CD14-positive monocyte (primary cell): ENCODE data around the gene NETO1. TPM values are rescaled to one million over a fixed set of nuclear protein-coding genes. Genes with fewer than 3 reads are reported as not detected.

Source experiments
- DNase-seq, 3 donors: peaks; one replicate each; pipeline ENCODE4 v3.0.0-alpha.2; 2011 to 2022
- H2AFZ ChIP-seq: 2 replicates; pipeline ENCODE4 v1.6.0; 2012; ENCODE audit warnings: mild to moderate bottlenecking, low read depth, low read length, inconsistent platforms; ENCODE audit not compliant: insufficient read depth, poor library complexity, severe bottlenecking
- H3K27ac ChIP-seq, 2 donors: 1 replicate in 1 of 2; 2 replicates in 1 of 2; pipeline ENCODE4 v1.5.1; 2012 to 2013; ENCODE audit warnings: low read length in 2 of 2, control low read depth in 1 of 2, inconsistent platforms in 1 of 2, low read depth in 1 of 2, mild to moderate bottlenecking in 1 of 2
- H3K27me3 ChIP-seq, 2 donors: one replicate each; pipeline versions ENCODE4 v1.6.0 to v1.6.1; 2011 to 2013; ENCODE audit warnings: low read length in 2 of 2; ENCODE audit not compliant: control insufficient read depth in 2 of 2, insufficient read depth in 2 of 2
- H3K36me3 ChIP-seq, 2 donors: replicated peaks in 1 of 2; 1 replicate in 1 of 2; 2 replicates in 1 of 2; pipeline versions ENCODE4 v1.5.1 to v1.6.1; 2012 to 2013; ENCODE audit warnings: low read length in 2 of 2, control low read depth in 1 of 2, inconsistent platforms in 1 of 2, mild to moderate bottlenecking in 1 of 2; ENCODE audit not compliant: insufficient read depth in 2 of 2, control insufficient read depth in 1 of 2
- H3K4me1 ChIP-seq, 2 donors: 1 replicate in 1 of 2; 2 replicates in 1 of 2; pipeline versions ENCODE4 v1.5.1 to v1.6.1; 2012 to 2013; ENCODE audit warnings: low read length in 2 of 2, control low read depth in 1 of 2, inconsistent platforms in 1 of 2, mild to moderate bottlenecking in 1 of 2, moderate library complexity in 1 of 2; ENCODE audit not compliant: insufficient read depth in 2 of 2, control insufficient read depth in 1 of 2
- H3K4me2 ChIP-seq: replicated peaks from 2 replicates; pipeline ENCODE3; 2012; ENCODE audit warnings: low read length, moderate library complexity, mild to moderate bottlenecking; ENCODE audit not compliant: poor library complexity, severe bottlenecking; ENCODE audit errors: extremely low read depth
- H3K4me3 ChIP-seq, 3 experiments: fragments of 200-600 bp in 1 of 3; sonication (generic) in 1 of 3; replicated peaks in 1 of 3; 1 replicate in 2 of 3; 2 replicates in 1 of 3; pipeline ENCODE4 v1.5.1; 2011 to 2013; ENCODE audit warnings: low read length in 3 of 3, mild to moderate bottlenecking in 3 of 3, control low read depth in 2 of 3, low read depth in 2 of 3, inconsistent platforms in 1 of 3, moderate library complexity in 1 of 3
- H3K79me2 ChIP-seq: 2 replicates; pipeline ENCODE4 v1.6.0; 2012; ENCODE audit warnings: mild to moderate bottlenecking, control low read depth, inconsistent platforms, low read length, moderate library complexity; ENCODE audit not compliant: insufficient read depth
- H3K9ac ChIP-seq: 2 replicates; pipeline ENCODE4 v1.6.0; 2017; ENCODE audit warnings: low read length, mild to moderate bottlenecking; ENCODE audit not compliant: insufficient read depth, poor library complexity, severe bottlenecking
- H3K9me3 ChIP-seq, 2 donors: replicated peaks in 1 of 2; 1 replicate in 1 of 2; 2 replicates in 1 of 2; pipeline versions ENCODE4 v1.5.1 to v1.6.1; 2012 to 2013; ENCODE audit warnings: low read length in 2 of 2, control low read depth in 1 of 2; ENCODE audit not compliant: control insufficient read depth in 1 of 2, insufficient read depth in 1 of 2
- H4K20me1 ChIP-seq: 2 replicates; pipeline ENCODE4 v1.6.0; 2012; ENCODE audit warnings: mild to moderate bottlenecking, low read length, control low read depth, moderate library complexity; ENCODE audit not compliant: insufficient read depth
- H3K27ac Mint-ChIP-seq, 7 donors: one replicate each; pipeline ENCODE4 v1.8.0; 2020; ENCODE audit warnings: mild to moderate bottlenecking in 7 of 7, mixed read lengths in 7 of 7, moderate library complexity in 6 of 7, inconsistent platforms in 2 of 7
- H3K27me3 Mint-ChIP-seq, 3 donors: one replicate each; pipeline ENCODE4 v1.8.0; 2021 to 2022; ENCODE audit warnings: low read depth in 3 of 3, mild to moderate bottlenecking in 3 of 3, mixed read lengths in 3 of 3, moderate library complexity in 3 of 3, inconsistent platforms in 1 of 3
- H3K36me3 Mint-ChIP-seq, 2 donors: one replicate each; pipeline ENCODE4 v1.8.0; 2020; ENCODE audit warnings: mixed read lengths in 2 of 2, inconsistent platforms in 1 of 2, mild to moderate bottlenecking in 1 of 2
- H3K4me1 Mint-ChIP-seq: one replicate; pipeline ENCODE4 v1.8.0; 2020; ENCODE audit warnings: mild to moderate bottlenecking, mixed read lengths
- H3K4me3 Mint-ChIP-seq, 2 donors: one replicate each; pipeline ENCODE4 v1.8.0; 2020; ENCODE audit warnings: mild to moderate bottlenecking in 2 of 2, mixed read lengths in 2 of 2, moderate library complexity in 1 of 2
- H3K9me3 Mint-ChIP-seq, 7 donors: one replicate each; pipeline ENCODE4 v1.8.0; 2020 to 2022; ENCODE audit warnings: mixed read lengths in 7 of 7, mild to moderate bottlenecking in 6 of 7, moderate library complexity in 6 of 7, inconsistent platforms in 2 of 7
- CTCF ChIP-seq: fragments of 200-600 bp; IDR thresholded peaks from one replicate; pipeline ENCODE4 v1.8.0; 2022; ENCODE audit warnings: antibody characterized with exemption, mild to moderate bottlenecking
- WGBS: methylation state at CpG from one replicate; pipeline ENCODE4 v1.1.5; 2013; ENCODE audit warnings: missing lambda C conversion rate; ENCODE audit not compliant: insufficient coverage; 5-methylcytosine and 5-hydroxymethylcytosine counted together
- intact Hi-C, 2 donors: fragments of 100-400 bp; cut with micrococcal nuclease; formaldehyde crosslinking; loops; one replicate each; pipeline versions ENCODE4 v1.15.0 to v1.15.1; 2023
- polyA plus RNA-seq, 3 donors: library from polyadenylated mRNA; depleted of rRNA in 1 of 3; unstranded in 2 of 3; stranded (reverse) in 1 of 3; fragments of 300-500 nt in 2 of 3; fragments of >200 nt in 1 of 3; fragmentation: Illumina TruSeq in 2 of 3; gene quantifications; 1 replicate in 2 of 3; 2 replicates in 1 of 3; pipeline ENCODE4 v1.2.3, GENCODE V29; 2012 to 2021

The NETO1 gene
- polyA plus RNA-seq, 3 donors, result not detected

GRCh38 chr18:72772916-72773315, 94.9 kb downstream of the NETO1 start:
- H3K4me2 ChIP-seq, result no peak overlapping the region
- H4K20me1 ChIP-seq, result no peaks in the 10 kb centered on the region
- DNase-seq, result no peak
- H3K27ac ChIP-seq, result no peak overlapping the region
- Mint-ChIP-seq H3K36me3 (no peaks in the 10 kb centered on the region), H3K27me3 (no peaks in the 10 kb centered on the region), H3K4me1 (no peaks in the 10 kb centered on the region), H3K9me3 (peaks cover 0 to 2% (median 0%) of the 10 kb centered on the region in 7 donors), H3K27ac (no peak overlapping the region), H3K4me3 (no peak overlapping the region)
- no peak overlapping the region for H2AFZ ChIP-seq
- no peaks in the 10 kb centered on the region for H3K4me1 ChIP-seq
- TF ChIP-seq CTCF, result no peak
- H3K79me2 ChIP-seq, result no peaks in the 10 kb centered on the region
- intact Hi-C loops, result no loop called here
- H3K36me3 ChIP-seq, result no peaks in the 10 kb centered on the region
- no peak overlapping the region for H3K4me3 ChIP-seq
- no peaks in the 10 kb centered on the region for H3K27me3 ChIP-seq
- no peak overlapping the region for H3K9ac ChIP-seq
- no peaks in the 10 kb centered on the region for H3K9me3 ChIP-seq

GRCh38 chr18:72768681-72769229, 99.0 kb downstream of the NETO1 start:
- no peak for DNase-seq
- Mint-ChIP-seq H3K4me1 (no peaks in the 10 kb centered on the region), H3K9me3 (no peaks in the 10 kb centered on the region), H3K27me3 (peaks cover 1 to 2% (median 2%) of the 10 kb centered on the region in 3 donors), H3K27ac (no peak overlapping the region), H3K36me3 (no peaks in the 10 kb centered on the region), H3K4me3 (no peak overlapping the region)
- H3K9ac ChIP-seq, result no peak overlapping the region
- H4K20me1 ChIP-seq, result no peaks in the 10 kb centered on the region
- H3K36me3 ChIP-seq, result no peaks in the 10 kb centered on the region
- no peak overlapping the region for H3K4me3 ChIP-seq
- H2AFZ ChIP-seq, result no peak overlapping the region
- no peak overlapping the region for H3K27ac ChIP-seq
- H3K27me3 ChIP-seq, result no peaks in the 10 kb centered on the region
- H3K9me3 ChIP-seq, result no peaks in the 10 kb centered on the region
- no peak overlapping the region for H3K4me2 ChIP-seq
- no peak for TF ChIP-seq CTCF
- 73% methylated on average over 5 of the region's 8 CpGs for WGBS
- intact Hi-C loops, result no loop called here
- H3K4me1 ChIP-seq, result no peaks in the 10 kb centered on the region
- H3K79me2 ChIP-seq, result no peaks in the 10 kb centered on the region
